GM12891 (cell line): ENCODE results near the gene TMEM135.

Experiments
- POLR2A ChIP-seq: IDR thresholded peaks from 2 replicates; pipeline ENCODE4 v1.6.1; 2011; ENCODE audit warnings: low read depth, low read length, control low read depth
- POLR2AphosphoS5 ChIP-seq: IDR thresholded peaks from 2 replicates; pipeline ENCODE4 v1.6.1; 2011; ENCODE audit warnings: low read depth, low read length, control low read depth
- SPI1 ChIP-seq: IDR thresholded peaks from 2 replicates; pipeline ENCODE4 v1.6.1; 2011; ENCODE audit warnings: low read depth, low read length, control low read depth
- TAF1 ChIP-seq: IDR thresholded peaks from 2 replicates; pipeline ENCODE4 v1.6.1; 2011; ENCODE audit warnings: low read depth, low read length, control low read depth

- no peak for TF ChIP-seq POLR2A
- no peak for TF ChIP-seq POLR2AphosphoS5
- no peak for TF ChIP-seq SPI1
- no peak for TF ChIP-seq TAF1
These were observed 160.6 kb downstream of the TMEM135 start for GRCh38 chr11:87198266-87198881.
